Right lobe of liver (tissue), 6 donors: ENCODE measurements around the gene FBXO36. TPM values are rescaled to one million over a fixed set of nuclear protein-coding genes. Genes with fewer than 3 reads are reported as not detected.

Experiments
- ATAC-seq, 4 donors: fragments of 200-7000 bp; cut with Tn5 transposase; one replicate each; pipeline ENCODE4 v1.9.1; 2020; ENCODE audit warnings: mild to moderate bottlenecking in 4 of 4, moderate library complexity in 4 of 4
- DNase-seq, 3 donors: peaks; one replicate each; pipeline ENCODE4 v3.0.0-alpha.2; 2020
- H3K27ac ChIP-seq, 3 donors: fragments of 200-600 bp; one replicate each; pipeline ENCODE4 v1.8.0; 2022
- H3K27me3 ChIP-seq, 2 donors: fragments of 200-600 bp; one replicate each; pipeline ENCODE4 v1.8.0; 2022
- H3K36me3 ChIP-seq, 4 donors: fragments of 200-600 bp; sonication (generic) in 1 of 4; one replicate each; pipeline versions ENCODE4 v1.5.1 to v1.8.0; 2017 to 2022; ENCODE audit warnings: control low read depth in 1 of 4
- H3K4me1 ChIP-seq, 4 donors: fragments of 200-600 bp; sonication (generic) in 1 of 4; one replicate each; pipeline versions ENCODE4 v1.5.1 to v1.8.0; 2017 to 2022; ENCODE audit warnings: control low read depth in 1 of 4
- H3K4me3 ChIP-seq, 3 donors: fragments of 200-600 bp; one replicate each; pipeline ENCODE4 v1.8.0; 2022
- H3K9me3 ChIP-seq, 4 donors: fragments of 200-600 bp; sonication (generic) in 1 of 4; one replicate each; pipeline versions ENCODE4 v1.5.1 to v1.8.0; 2017 to 2022; ENCODE audit warnings: control low read depth in 1 of 4
- CTCF ChIP-seq, 4 donors: fragments of 200-600 bp in 3 of 4; fragments of 450-650 bp in 1 of 4; IDR thresholded peaks; one replicate each; pipeline versions ENCODE4 v1.5.1 to v1.8.0; 2016 to 2022; ENCODE audit warnings: antibody characterized with exemption in 4 of 4, mild to moderate bottlenecking in 2 of 4
- POLR2A ChIP-seq: fragments of 450-650 bp; IDR thresholded peaks from one replicate; pipeline ENCODE4 v1.6.1; 2017; ENCODE audit warnings: antibody characterized with exemption, mild to moderate bottlenecking
- WGBS: methylation state at CpG from one replicate; pipeline ENCODE4 v1.1.6; 2018; ENCODE audit warnings: low coverage, low lambda C conversion rate; ENCODE audit not compliant: insufficient coverage; ENCODE audit errors: missing lambda C conversion rate; 5-methylcytosine and 5-hydroxymethylcytosine counted together
- intact Hi-C, 2 donors: fragments of 100-400 bp; cut with DNase I; formaldehyde crosslinking; loops; one replicate each; pipeline versions ENCODE4 v1.11.2 to v1.14.1; 2022
- total RNA-seq, 6 experiments: library from RNA; depleted of rRNA in 2 of 6; stranded (reverse); fragments of >200 nt in 2 of 6; fragmentation: NEBNext Ultra II Directional in 3 of 6; extraction: Animal tissue kit (Norgen Biotek cat#: 25700) in 3 of 6; gene quantifications; one replicate each; pipeline versions ENCODE4 v1.1.0 to v1.2.4, GENCODE V29; 2016 to 2023
- donor health status: DM: no; HTN: yes; CAD: no.
- donor health status: DM: no; HTN: no; CAD: no.
- donor health status: DM: no; HTN: no; CAD: no.
- donor health status: DM: no; HTN: yes; CAD: no.
- donor health status: DM: no; HTN: yes; CAD: no.

Gene FBXO36
- total RNA-seq, 6 experiments from 2014 or later: 0.49 to 1.2 (median 0.72) TPM

- TF ChIP-seq POLR2A: no peak
- no peak for TF ChIP-seq CTCF (IDR thresholded peaks at IDR 0.05)
- Histone ChIP-seq H3K9me3 (no peaks in the 10 kb centered on the region), H3K36me3 (peaks cover 0 to 19% (median 0%) of the 10 kb centered on the region in 4 donors), H3K4me3 (no peak overlapping the region), H3K4me1 (peaks cover 0 to 28% (median 10%) of the 10 kb centered on the region in 4 donors), H3K27ac (no peak overlapping the region), H3K27me3 (no peaks in the 10 kb centered on the region)
- 85% methylated on average over 2 of the region's 2 CpGs for WGBS
- no peak for DNase-seq
- no peak for ATAC-seq
- intact Hi-C loops: no loop called here
Observed at GRCh38 chr2:229909090-229909489, 13.2 kb upstream of the FBXO36 start.

GRCh38 chr2:229910147-229910831 lies 12.0 kb upstream of the FBXO36 start:
- TF ChIP-seq CTCF (IDR thresholded peaks at IDR 0.05) (no peak), POLR2A (no peak)
- no peaks in the 10 kb centered on the region for H3K9me3 ChIP-seq
- no peak overlapping the region for H3K27ac ChIP-seq
- ATAC-seq: no peak
- H3K27me3 ChIP-seq: no peaks in the 10 kb centered on the region
- peaks cover 0 to 36% (median 10%) of the 10 kb centered on the region in 4 donors for H3K4me1 ChIP-seq
- intact Hi-C loops: no loop called here
- peaks cover 0 to 19% (median 0%) of the 10 kb centered on the region in 4 donors for H3K36me3 ChIP-seq
- whole genome bisulfite sequencing: 67% methylated on average over 1 of the region's 1 CpG
- no peak for DNase-seq
- no peak overlapping the region for H3K4me3 ChIP-seq

GRCh38 chr2:229910832-229911412 lies 11.4 kb upstream of the FBXO36 start:
- no peak for TF ChIP-seq POLR2A
- TF ChIP-seq CTCF (IDR thresholded peaks at IDR 0.05): peak; percentile 16 to 55 (median 38)
- H3K36me3 ChIP-seq: peaks cover 0 to 19% (median 0%) of the 10 kb centered on the region in 4 donors
- H3K4me3 ChIP-seq: no peak overlapping the region
- no peak overlapping the region for H3K27ac ChIP-seq
- intact Hi-C loops: no loop called here
- peak; percentile 83 to 93 (median 89) for ATAC-seq
- peak in 1 of 3 donors; percentile 53 for DNase-seq
- peaks cover 0 to 36% (median 10%) of the 10 kb centered on the region in 4 donors for H3K4me1 ChIP-seq
- 6% methylated on average over 1 of the region's 1 CpG for WGBS
- no peaks in the 10 kb centered on the region for H3K9me3 ChIP-seq
- no peaks in the 10 kb centered on the region for H3K27me3 ChIP-seq

- TF ChIP-seq POLR2A (no peak), CTCF (IDR thresholded peaks at IDR 0.05) (no peak)
- H3K27me3 ChIP-seq: no peaks in the 10 kb centered on the region
- H3K4me3 ChIP-seq: no peak overlapping the region
- 71% methylated on average over 1 of the region's 2 CpGs for WGBS
- no peak overlapping the region for H3K27ac ChIP-seq
- peak in 1 of 4 donors; percentile 44 for ATAC-seq
- no peaks in the 10 kb centered on the region for H3K36me3 ChIP-seq
- DNase-seq: no peak
- no peaks in the 10 kb centered on the region for H3K9me3 ChIP-seq
- intact Hi-C loops: no loop called here
- H3K4me1 ChIP-seq: peaks cover 0 to 42% (median 11%) of the 10 kb centered on the region in 4 donors
Observed at GRCh38 chr2:229914171-229914570, 8.1 kb upstream of the FBXO36 start.
